Measurements from ENCODE around the gene PLA2G2C. TPM values are rescaled to one million over a fixed set of nuclear protein-coding genes. Genes with fewer than 3 reads are reported as not detected.

Gene PLA2G2C
- total and polyA plus RNA-seq, 2 of the 13 experiments (the other 11 are each of a cell fraction or from before 2014, with no cell fraction given), result not detected

DNA sequence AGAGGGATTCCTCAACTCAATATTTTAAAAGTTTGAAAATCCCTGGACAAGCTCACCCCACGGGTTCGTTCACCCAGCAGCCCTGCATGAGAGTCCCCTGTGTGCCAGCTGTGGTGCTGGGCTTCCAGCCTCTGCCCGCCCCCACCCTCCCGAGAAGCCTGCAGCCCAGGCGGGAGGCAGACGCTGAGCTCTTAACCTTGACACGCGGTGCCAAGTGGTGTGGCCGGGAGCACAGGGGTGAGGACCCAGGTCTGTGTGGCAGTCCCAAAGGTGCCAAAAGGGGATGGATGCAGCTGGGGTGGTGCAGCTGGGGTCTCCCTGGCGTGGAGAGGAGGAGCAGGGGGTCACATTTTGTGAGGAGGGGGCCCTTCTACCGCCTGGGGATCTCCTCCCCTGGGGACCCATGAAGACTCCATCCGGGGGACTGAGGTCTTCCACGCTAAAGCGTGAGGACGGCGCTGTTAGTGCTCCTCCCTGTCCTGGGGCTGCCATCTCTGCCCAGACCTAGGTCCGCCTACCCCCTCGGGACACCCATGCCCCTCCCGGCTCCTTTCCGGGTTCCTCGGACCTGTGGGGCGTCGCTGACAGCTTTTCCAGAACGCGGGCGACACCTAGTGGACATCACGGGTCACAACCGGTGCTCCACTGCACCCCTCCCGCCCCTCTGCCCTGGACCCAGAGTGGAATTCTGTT lies 34.3 kb downstream of the PLA2G2C start (continued):
- TF ChIP-seq, protein P1, sequence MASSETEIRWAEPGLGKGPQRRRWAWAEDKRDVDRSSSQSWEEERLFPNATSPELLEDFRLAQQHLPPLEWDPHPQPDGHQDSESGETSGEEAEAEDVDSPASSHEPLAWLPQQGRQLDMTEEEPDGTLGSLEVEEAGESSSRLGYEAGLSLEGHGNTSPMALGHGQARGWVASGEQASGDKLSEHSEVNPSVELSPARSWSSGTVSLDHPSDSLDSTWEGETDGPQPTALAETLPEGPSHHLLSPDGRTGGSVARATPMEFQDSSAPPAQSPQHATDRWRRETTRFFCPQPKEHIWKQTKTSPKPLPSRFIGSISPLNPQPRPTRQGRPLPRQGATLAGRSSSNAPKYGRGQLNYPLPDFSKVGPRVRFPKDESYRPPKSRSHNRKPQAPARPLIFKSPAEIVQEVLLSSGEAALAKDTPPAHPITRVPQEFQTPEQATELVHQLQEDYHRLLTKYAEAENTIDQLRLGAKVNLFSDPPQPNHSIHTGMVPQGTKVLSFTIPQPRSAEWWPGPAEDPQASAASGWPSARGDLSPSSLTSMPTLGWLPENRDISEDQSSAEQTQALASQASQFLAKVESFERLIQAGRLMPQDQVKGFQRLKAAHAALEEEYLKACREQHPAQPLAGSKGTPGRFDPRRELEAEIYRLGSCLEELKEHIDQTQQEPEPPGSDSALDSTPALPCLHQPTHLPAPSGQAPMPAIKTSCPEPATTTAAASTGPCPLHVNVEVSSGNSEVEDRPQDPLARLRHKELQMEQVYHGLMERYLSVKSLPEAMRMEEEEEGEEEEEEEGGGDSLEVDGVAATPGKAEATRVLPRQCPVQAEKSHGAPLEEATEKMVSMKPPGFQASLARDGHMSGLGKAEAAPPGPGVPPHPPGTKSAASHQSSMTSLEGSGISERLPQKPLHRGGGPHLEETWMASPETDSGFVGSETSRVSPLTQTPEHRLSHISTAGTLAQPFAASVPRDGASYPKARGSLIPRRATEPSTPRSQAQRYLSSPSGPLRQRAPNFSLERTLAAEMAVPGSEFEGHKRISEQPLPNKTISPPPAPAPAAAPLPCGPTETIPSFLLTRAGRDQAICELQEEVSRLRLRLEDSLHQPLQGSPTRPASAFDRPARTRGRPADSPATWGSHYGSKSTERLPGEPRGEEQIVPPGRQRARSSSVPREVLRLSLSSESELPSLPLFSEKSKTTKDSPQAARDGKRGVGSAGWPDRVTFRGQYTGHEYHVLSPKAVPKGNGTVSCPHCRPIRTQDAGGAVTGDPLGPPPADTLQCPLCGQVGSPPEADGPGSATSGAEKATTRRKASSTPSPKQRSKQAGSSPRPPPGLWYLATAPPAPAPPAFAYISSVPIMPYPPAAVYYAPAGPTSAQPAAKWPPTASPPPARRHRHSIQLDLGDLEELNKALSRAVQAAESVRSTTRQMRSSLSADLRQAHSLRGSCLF (CRISPR knock-in tag; IDR thresholded peaks at IDR 0.05; ENCODE audit: borderline replicate concordance), result no peak
- TF ChIP-seq, protein P2, sequence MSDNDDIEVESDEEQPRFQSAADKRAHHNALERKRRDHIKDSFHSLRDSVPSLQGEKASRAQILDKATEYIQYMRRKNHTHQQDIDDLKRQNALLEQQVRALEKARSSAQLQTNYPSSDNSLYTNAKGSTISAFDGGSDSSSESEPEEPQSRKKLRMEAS (IDR thresholded peaks at IDR 0.05), result no peak; the same call in 1 of the 2 replicates
- TF ChIP-seq NFKB2 (CRISPR knock-in tag; IDR thresholded peaks at IDR 0.05; ENCODE audit: borderline replicate concordance) (peak; percentile 63; the same call in 1 of the 2 replicates), SP140L (CRISPR knock-in tag; IDR thresholded peaks at IDR 0.05; ENCODE audit: borderline replicate concordance) (no peak), ZNF749 (CRISPR knock-in tag; IDR thresholded peaks at IDR 0.05; ENCODE audit: borderline replicate concordance) (no peak), STAG1 (CRISPR knock-in tag; IDR thresholded peaks at IDR 0.05) (peak; percentile 98), SRSF1 (optimal IDR thresholded peaks at IDR 0.05; ENCODE audit: low read depth, low read length) (no peak), SETDB1 (CRISPR knock-in tag; IDR thresholded peaks at IDR 0.05; ENCODE audit: borderline replicate concordance) (no peak), ZNF850 (CRISPR knock-in tag; conservative IDR thresholded peaks at IDR 0.05) (no peak), HMG20B (CRISPR knock-in tag; conservative IDR thresholded peaks at IDR 0.05) (no peak), ZNF282 (IDR thresholded peaks at IDR 0.05; ENCODE audit: partially characterized antibody) (no peak), HNRNPL (IDR thresholded peaks at IDR 0.05; ENCODE audit: low read depth, low read length) (no peak), SALL1 (CRISPR knock-in tag; IDR thresholded peaks at IDR 0.05) (0 out of 2 replicates have a peak, but pooled peaks have one; percentile 20), TP53 (CRISPR knock-in tag; conservative IDR thresholded peaks at IDR 0.05) (no peak), SUZ12 (IDR thresholded peaks at IDR 0.05; ENCODE audit: low read depth, low read length) (no peak), SIN3B (IDR thresholded peaks at IDR 0.05; ENCODE audit: low read length) (no peak), GMEB1 (CRISPR knock-in tag; IDR thresholded peaks at IDR 0.05; ENCODE audit: borderline replicate concordance) (no peak)
- TF ChIP-seq, protein P3, sequence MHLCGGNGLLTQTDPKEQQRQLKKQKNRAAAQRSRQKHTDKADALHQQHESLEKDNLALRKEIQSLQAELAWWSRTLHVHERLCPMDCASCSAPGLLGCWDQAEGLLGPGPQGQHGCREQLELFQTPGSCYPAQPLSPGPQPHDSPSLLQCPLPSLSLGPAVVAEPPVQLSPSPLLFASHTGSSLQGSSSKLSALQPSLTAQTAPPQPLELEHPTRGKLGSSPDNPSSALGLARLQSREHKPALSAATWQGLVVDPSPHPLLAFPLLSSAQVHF (CRISPR knock-in tag; IDR thresholded peaks at IDR 0.05), result no peak
- TF ChIP-seq, protein P4, sequence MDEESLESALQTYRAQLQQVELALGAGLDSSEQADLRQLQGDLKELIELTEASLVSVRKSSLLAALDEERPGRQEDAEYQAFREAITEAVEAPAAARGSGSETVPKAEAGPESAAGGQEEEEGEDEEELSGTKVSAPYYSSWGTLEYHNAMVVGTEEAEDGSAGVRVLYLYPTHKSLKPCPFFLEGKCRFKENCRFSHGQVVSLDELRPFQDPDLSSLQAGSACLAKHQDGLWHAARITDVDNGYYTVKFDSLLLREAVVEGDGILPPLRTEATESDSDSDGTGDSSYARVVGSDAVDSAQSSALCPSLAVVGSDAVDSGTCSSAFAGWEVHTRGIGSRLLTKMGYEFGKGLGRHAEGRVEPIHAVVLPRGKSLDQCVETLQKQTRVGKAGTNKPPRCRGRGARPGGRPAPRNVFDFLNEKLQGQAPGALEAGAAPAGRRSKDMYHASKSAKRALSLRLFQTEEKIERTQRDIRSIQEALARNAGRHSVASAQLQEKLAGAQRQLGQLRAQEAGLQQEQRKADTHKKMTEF (CRISPR knock-in tag; IDR thresholded peaks at IDR 0.05), result peak; percentile 45; the same call in 1 of the 2 replicates

Measured in HepG2 (cell line).